Esophagus squamous epithelium (tissue), 4 donors: ENCODE measurements around the gene CEMP1.

ENCODE experiments used
- POLR2A ChIP-seq, 4 donors: fragments of 450-650 bp; IDR thresholded peaks; one replicate each; pipeline ENCODE4 v1.6.1; 2017; ENCODE audit warnings: antibody characterized with exemption in 4 of 4, mild to moderate bottlenecking in 4 of 4, moderate library complexity in 3 of 4
- TF ChIP-seq, protein P1 (sequence below), 6 experiments: fragments of 450-650 bp in 4 of 6; fragments of 200-600 bp in 2 of 6; sonication (generic) in 2 of 6; IDR thresholded peaks; one replicate each; pipeline ENCODE4 v1.5.1; 2016 to 2019; ENCODE audit warnings: antibody characterized with exemption in 6 of 6, mild to moderate bottlenecking in 4 of 6, moderate library complexity in 4 of 6

DNA sequence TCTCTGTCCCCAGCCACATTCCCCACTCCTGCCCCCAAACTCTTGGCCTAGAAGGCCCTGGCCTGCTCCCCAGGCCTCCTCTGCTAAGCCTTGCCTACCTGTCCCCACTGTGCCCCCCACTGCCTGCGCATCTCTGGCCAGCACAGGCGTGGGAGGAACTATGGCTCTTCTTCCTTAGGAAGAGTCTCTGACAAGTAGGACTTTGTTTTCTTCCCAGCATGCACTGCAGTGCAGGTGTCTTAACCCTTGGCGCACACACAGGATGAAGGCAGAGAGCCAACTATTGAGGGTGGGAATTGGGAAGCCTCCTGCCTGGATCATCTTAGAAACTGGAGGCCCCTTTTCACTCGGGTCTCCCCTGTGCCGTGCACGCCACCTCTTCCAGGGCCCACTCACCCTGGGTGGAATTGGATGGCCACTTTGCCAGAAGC lies 7.4 kb downstream of the CEMP1 start:
- TF ChIP-seq, protein P1, sequence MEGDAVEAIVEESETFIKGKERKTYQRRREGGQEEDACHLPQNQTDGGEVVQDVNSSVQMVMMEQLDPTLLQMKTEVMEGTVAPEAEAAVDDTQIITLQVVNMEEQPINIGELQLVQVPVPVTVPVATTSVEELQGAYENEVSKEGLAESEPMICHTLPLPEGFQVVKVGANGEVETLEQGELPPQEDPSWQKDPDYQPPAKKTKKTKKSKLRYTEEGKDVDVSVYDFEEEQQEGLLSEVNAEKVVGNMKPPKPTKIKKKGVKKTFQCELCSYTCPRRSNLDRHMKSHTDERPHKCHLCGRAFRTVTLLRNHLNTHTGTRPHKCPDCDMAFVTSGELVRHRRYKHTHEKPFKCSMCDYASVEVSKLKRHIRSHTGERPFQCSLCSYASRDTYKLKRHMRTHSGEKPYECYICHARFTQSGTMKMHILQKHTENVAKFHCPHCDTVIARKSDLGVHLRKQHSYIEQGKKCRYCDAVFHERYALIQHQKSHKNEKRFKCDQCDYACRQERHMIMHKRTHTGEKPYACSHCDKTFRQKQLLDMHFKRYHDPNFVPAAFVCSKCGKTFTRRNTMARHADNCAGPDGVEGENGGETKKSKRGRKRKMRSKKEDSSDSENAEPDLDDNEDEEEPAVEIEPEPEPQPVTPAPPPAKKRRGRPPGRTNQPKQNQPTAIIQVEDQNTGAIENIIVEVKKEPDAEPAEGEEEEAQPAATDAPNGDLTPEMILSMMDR (IDR thresholded peaks at IDR 0.05): no peak
- TF ChIP-seq POLR2A (IDR thresholded peaks at IDR 0.05): no peak
